Stomach (tissue), 4 donors: ENCODE measurements around the gene CEP164.

ENCODE experiments used
- CTCF ChIP-seq, 7 experiments: fragments of 450-650 bp in 4 of 7; fragments of 200-600 bp in 3 of 7; sonication (generic) in 3 of 7; IDR thresholded peaks; one replicate each; pipeline ENCODE4 v1.5.1; 2016 to 2019; ENCODE audit warnings: antibody characterized with exemption in 7 of 7, control low read depth in 2 of 7, mild to moderate bottlenecking in 1 of 7
- EP300 ChIP-seq: sonication (generic); formaldehyde crosslinking; IDR thresholded peaks from one replicate; pipeline ENCODE4 v1.6.1; 2017; ENCODE audit warnings: antibody characterized with exemption
- POLR2A ChIP-seq, 4 donors: fragments of 450-650 bp; IDR thresholded peaks; one replicate each; pipeline ENCODE4 v1.6.1; 2016; ENCODE audit warnings: antibody characterized with exemption in 4 of 4, control low read depth in 2 of 4, mild to moderate bottlenecking in 1 of 4, moderate library complexity in 1 of 4
- POLR2AphosphoS5 ChIP-seq, 3 donors: sonication (generic); formaldehyde crosslinking; IDR thresholded peaks; one replicate each; pipeline ENCODE4 v1.6.1; 2016; ENCODE audit warnings: antibody characterized with exemption in 3 of 3

GRCh38 chr11:117437791-117438130, 110.1 kb downstream of the CEP164 start:
- no peak for TF ChIP-seq CTCF (IDR thresholded peaks at IDR 0.05)
- TF ChIP-seq POLR2A (IDR thresholded peaks at IDR 0.05) = no peak
- TF ChIP-seq POLR2AphosphoS5 (IDR thresholded peaks at IDR 0.05) = no peak
- no peak for TF ChIP-seq EP300
